Skin of body (tissue), 2 donors: ENCODE data around the gene CARMIL3. TPM values are rescaled to one million over a fixed set of nuclear protein-coding genes. Genes with fewer than 3 reads are reported as not detected.
"Not testable (repeated sequence)": the region's sequence is repeated elsewhere in the genome, so short reads cannot be mapped to it uniquely, and the experiment has no call there.

Experiments
- DNase-seq: peaks from one replicate; lab custom pipeline; 2025; lab: John Stamatoyannopoulos, UW
- total RNA-seq: library from RNA; depleted of rRNA; stranded (reverse); fragments of >200 nt; gene quantifications from one replicate; pipeline ENCODE4 v1.2.3, GENCODE V29; 2014

The CARMIL3 gene
- total RNA-seq, 1 donor from 2014 or later, result 0.69 TPM

DNA sequence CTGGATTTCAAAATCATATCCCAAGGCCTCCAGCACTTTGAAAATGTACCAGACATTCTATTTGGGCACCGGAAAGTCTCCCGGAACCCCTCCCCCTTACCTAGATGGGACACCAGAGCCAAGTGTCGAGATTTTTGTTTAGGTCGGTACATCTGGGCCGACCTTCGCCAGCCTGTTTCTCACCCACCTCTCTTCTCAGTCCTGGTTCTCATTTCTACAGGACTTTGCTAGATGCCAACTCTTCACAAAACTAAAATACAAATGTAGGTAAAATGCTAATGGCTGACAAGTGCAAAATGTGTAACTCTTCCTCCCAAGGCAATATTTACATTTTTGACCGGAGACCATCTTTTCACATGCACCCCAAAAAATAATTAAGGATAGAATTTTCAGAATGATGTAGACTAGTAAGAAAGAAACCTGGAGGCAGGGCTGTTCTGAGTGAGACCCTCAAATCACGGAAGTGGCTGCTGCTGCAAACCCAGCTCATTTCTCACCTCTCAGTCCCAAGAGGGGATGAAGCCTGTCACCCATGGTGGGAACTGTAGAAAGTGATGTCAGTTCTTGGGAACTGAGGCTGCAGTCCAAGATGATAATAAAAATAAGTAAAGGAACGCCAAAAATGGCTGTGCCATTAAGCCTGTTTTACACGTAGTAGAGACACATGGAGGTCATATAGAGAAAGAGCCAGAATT is 14.7 kb upstream of the CARMIL3 start:
- DNase-seq, result not testable (repeated sequence)

DNA sequence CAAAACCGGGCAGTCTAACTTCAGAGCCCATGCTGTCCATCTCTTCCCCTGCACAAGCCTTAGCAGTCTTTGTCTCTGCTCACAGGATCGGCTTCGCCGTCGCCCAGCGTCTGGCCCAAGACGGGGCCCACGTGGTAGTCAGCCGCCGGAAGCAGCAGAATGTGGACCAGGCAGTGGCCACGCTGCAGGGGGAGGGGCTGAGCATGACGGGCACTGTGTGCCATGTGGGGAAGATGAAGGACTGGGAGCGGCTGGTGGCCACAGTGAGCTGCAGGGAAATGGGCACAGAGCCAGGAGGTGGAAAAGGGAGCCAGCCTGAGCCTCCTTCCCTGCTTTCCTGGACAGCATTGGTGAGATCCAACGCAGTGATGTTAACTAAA is 14.2 kb upstream of the CARMIL3 start:
- no peak for DNase-seq

DNA sequence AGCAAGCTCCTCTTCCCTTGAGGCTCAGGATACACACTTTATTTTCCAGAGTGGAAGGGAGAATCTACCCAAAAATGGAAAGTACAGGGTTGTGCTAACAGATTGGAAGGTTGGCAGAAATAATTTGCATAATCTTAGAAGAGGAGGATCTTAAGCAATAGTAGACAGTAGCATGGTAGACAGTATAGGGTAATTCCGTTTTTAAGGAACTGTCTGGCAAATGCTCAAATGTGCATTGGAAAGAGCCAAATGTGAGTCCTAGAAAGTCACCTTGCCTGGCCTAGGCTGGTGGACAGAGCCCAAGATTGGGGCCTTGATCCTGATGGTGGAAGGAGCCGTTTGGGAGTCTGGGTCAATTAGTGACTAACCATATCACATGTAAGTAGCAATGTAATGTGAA is 13.1 kb upstream of the CARMIL3 start:
- DNase-seq, result no peak

DNA sequence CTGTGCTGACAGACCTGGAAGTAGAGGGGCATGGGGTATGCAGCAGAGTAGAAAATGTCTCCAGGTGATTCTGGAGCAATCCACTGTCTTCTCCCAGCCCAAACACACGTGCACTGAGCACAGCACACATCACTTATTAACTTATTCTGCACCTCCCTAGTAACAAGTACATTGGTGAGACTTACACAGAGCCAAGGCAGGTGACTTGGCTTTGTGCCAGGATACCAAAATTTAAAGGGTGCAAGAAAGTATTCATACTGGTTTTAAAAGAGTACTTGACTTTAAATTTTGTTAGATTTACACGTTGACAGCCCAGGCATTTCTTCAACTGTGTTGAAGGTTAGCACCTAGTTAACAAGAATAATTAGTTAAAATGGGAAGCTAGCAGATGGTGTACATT is 11.1 kb upstream of the CARMIL3 start:
- DNase-seq, result no peak

DNA sequence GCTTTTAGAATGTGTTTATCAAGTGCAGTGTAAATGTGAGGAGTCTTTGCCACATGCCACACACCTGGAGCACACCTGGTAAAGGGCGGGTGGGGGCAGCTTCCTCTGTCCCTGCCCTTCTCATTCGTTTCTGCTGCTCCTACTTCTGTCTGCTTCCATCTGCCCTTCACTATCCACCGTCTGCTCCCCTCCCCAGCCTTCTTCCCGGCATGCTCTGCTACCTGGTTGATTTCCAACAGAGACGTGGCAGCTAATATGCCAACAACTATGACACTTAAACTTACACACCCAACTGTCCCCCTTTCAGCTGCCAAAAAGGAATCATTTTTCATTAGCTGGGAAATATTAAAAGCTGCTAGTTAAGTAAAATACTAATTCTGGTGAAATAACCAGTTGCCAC is 9.1 kb upstream of the CARMIL3 start:
- no peak for DNase-seq

DNA sequence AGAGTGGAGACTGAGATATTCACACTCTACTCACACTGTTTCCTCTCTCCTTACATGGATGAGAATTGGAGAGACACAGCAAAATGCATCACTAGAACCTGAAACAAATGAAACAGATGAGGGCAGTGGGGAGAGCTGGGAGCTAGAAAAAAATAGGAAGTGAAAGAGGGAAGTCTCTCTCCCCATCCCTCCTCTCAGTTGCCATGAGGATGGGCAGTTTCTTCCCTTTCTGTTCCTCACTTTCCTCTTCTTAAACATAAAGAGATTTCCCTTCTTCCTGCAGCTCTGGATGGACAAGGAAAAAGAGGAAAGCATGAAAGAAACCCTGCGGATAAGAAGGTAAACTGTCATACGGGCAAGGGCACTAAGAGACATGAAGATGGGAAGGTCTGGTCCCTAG is 2.8 kb upstream of the CARMIL3 start:
- not testable (repeated sequence) for DNase-seq

DNA sequence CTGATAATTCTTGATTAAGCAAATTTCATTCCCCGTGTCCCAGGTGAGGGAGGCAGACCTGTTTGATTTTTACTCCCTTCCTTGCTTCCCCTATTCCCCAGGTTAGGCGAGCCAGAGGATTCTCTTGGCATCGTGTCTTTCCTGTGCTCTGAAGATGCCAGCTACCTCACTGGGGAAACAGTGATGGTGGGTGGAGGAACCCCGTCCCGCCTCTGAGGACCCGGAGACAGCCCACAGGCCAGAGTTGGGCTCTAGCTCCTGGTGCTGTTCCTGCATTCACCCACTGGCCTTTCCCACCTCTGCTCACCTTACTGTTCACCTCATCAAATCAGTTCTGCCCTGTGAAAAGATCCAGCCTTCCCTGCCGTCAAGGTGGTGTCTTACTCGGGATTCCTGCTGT is 1.1 kb upstream of the CARMIL3 start:
- DNase-seq, result not testable (repeated sequence)

DNA sequence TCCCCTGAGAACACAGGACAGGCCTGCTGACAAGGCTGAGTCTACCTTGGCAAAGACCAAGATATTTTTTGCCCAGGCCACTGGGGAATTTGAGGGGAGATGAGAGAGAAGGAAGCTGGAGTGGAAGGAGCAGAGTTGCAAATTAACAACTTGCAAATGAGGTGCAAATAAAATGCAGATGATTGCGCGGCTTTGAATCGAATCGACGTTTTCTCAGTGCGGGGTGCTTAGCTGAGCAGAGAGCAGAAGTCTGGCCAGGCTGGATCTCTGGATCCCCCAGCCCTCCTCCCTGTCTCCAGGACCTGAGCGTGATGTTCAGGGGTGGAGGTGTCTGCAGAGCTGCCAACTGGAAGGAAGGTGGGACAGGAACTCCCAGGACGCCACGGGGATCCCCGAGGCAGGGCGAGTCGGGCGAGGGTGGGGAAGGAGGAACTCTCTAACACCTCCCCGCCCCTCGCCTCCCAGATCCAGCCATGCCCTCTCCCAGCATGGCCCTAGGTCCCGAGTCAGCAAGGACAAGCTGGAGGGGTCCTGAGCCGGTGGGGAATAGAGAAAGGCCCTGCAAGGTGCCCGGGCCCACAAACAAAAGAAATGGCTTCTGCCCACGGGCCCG is 527 bp upstream of the CARMIL3 start:
- DNase-seq, result no peak

DNA sequence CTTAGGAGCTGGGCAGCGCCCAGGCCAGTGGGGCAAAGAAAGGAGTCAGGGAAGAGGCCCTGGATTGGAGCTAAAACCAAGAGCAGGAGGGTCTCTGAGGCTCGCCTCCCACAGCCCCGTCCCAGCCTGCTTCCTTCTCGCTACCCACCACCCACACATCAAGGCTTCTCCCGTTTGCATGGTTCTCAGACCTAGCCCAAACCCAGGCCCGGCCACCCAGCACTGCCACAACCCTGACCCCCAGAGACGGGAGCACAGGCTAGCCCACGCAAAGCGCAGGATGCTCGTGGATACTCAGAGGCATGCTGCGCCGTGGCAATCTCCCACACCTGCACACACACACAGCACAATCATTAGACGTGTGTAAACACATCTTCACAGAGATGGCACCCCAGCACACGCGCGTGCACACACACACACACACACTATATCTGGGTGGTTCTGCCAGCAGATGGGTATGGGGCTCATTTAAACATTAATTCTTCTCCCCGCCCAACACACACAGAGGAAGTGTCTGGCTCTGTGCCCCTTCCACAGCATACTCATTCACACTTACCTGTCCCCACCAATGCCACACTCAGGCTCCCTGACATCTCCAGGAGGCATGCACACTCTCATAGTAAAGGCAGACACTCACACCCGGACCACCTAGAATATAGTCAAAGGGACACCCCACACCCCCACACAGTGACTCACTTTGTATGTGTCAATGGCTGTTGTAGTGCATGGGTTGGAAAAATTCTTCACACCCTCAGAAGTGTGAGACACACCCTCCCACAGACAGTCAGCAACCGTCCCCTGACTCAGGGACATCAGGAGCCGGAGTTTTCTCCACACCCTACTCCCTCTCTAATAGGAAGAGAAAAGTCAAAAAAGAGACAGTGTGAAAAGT is 1.1 kb downstream of the CARMIL3 start:
- no peak for DNase-seq

DNA sequence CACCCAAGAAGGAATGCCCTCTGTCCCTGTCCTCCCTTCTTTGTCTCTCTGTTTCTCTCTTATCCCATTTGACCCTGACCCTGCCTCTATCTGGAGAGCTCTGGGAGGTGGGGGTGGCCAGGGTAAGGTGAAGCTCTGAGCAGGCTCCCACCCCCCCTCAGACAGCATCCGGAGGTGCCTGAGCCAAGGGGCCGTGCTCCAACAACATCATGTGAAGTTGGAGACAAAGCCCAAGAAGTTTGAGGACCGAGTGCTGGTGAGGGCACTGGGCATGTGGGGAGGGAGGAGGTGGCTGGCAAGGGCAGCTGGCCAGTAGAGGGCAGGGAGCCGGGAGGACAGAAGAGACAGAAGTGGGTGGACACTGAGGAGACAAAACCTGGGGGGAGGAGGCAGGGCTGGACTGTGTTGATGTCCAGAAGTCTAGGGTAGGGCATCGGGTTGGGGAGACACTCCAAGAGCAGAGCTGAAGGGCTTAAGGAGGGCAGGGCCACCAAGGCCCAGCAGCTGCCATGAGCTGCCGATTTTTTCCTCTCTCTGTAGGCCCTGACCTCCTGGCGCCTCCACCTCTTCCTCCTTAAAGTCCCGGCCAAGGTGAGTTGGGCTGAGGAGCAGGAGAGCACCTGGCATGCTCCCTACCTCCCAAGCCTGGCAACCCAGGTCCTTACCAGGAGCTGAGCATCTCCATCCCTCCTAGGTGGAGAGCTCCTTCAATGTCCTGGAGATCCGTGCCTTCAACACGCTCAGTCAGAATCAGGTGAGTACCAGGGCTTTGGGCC is 1.9 kb downstream of the CARMIL3 start:
- no peak for DNase-seq

DNA sequence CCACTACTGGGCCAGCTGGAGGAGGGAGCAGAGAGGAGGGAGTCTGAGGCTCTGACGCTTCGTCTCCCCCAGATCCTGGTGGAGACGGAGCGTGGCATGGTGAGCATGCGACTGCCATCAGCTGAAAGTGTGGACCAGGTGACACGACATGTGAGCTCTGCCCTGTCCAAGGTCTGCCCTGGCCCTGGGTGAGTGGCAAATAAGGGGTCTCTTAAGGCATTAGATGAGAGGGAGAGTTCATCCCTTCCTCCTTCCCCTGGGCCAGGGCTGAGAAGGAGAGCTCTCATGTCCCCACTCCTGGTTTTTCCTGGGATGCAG is 2.5 kb downstream of the CARMIL3 start:
- no peak for DNase-seq

DNA sequence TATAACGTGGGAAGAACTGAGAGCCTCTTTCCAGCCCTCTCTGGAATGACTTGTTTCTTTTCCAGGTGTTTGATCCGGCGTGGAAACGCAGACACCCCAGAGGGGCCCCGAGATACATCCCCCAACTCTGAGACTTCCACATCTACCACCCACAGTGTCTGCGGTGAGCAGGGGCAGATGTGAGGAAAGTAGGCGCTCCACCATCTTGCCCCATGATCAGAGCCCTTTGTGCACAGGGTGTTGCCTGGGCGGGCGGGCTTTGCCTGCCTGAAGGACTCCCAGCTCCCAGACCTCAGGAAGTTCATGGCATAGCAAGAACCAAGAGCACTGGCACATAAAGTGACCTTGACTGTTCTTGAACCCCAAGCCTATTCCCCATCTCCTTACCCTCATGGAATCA is 2.8 kb downstream of the CARMIL3 start:
- no peak for DNase-seq

DNA sequence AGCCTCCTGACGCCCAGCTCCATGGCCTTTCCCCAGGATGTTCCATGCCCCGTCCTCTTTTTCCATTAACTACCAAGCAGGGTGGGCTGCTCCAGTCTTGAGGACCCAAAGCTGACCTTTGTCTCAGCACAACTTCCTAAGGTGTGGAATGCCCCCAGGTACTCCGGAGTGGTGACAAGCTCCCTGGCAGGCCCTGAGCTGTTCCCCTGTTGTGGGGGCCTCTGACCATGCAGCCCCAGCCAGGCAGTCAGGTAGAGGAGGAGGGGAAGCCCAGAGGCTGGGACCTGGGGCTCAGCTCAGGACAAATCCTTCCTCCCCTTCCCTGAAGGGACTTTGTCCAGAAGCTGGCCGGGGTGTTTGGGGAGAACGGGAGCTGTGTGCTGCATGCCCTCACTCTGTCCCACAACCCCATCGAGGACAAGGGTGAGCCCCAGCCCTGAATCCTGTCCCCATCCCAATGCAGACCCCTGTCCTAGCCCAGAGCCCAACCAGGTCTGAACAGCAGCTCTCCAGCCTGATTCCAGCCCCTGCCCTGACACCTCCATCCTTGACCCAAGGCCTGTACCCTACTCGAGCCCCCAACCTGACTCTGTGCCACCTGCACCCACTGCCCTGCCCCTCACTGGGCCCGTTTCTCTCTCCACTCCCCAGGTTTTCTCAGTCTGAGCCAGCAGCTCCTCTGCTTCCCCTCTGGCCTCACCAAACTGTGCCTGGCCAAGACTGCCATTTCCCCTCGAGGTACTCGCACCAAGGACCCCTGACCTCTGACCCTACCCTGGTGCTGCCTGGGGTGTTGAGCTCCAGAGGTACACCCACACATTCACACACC is 4.4 kb downstream of the CARMIL3 start:
- no peak for DNase-seq

DNA sequence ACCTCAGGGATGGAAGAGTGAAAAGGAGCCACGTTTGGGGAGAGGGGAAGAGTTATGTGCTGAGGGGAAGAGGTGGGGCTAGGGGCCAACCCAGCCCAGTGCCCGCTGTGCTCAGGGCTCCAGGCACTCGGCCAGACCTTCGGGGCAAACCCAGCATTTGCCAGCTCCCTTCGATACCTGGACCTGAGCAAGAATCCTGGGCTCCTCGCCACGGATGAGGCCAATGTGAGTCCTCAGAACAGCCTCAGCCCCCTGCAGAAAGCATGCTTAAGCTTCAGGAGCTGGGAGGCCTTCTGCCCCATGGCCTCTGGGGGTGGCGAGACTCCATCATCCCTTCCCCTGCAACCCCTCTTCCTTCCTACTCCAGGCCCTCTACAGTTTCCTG is 5.0 kb downstream of the CARMIL3 start:
- no peak for DNase-seq

DNA sequence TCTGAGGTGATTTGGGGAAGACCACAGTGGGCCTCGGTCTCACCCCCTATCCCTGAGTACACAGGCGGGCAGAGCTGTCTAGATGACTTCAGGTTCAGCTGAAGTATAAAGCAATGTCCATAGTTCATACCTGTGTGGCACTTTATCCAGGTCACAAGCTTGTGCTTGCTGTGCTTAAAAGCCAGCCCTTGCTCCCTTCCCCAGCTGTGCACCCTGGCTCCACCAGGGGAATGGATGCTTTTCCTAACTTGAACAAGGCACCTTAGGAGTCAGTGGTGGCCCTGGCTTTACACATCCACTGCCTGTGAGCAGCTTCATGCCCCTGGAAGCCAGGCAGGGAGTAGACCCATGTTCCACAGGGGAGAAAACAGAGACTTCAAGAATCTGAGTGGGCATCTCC is 5.5 kb downstream of the CARMIL3 start:
- no peak for DNase-seq

DNA sequence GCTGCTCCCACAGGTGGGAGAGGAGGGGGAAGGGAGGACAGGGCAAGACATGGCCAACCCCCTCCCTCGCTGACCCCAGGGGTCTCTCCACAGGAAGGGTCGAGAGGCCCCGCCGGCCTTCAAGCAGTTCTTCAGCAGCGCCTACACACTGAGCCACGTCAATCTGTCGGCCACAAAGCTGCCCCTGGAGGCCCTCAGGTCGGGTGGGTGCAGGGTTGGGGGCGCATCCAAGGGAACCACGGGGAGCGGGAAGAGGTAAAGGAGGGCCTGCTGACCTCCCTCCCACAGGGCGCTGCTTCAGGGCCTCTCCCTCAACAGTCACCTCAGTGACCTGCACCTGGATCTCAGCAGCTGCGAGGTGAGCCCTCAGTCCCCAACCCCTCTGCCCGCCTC is 6.1 kb downstream of the CARMIL3 start:
- DNase-seq, result no peak

DNA sequence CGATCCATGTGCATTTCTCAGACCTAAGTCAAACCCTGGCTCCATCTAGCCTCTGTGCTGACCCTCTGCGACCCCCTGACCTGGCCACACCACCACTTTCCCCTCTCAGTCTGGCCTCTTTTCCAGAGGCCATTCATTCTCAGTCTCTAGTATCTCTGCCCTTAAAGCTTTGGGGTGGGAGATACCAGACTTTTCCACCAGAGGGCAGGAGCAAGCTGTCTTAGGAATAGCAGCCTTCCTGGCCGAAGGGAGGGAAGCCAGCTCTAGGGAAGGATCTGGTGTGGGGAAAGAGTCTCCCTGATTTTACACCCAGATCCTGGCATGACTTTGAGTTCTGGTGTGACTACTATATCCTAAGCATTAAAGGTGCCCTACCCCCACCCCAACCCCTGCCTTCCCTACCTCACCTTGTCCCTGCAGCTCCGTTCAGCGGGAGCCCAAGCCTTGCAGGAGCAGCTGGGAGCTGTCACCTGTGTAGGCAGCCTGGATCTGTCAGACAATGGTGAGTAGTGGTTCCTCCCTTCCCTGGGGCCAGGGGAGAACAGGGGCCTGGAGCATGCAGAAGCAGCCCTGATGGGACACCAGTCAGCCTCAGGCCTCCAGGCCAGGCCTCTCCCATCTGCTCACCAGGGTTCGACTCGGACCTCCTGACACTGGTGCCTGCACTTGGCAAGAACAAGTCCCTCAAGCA is 6.6 kb downstream of the CARMIL3 start:
- DNase-seq, result peak; percentile 76

DNA sequence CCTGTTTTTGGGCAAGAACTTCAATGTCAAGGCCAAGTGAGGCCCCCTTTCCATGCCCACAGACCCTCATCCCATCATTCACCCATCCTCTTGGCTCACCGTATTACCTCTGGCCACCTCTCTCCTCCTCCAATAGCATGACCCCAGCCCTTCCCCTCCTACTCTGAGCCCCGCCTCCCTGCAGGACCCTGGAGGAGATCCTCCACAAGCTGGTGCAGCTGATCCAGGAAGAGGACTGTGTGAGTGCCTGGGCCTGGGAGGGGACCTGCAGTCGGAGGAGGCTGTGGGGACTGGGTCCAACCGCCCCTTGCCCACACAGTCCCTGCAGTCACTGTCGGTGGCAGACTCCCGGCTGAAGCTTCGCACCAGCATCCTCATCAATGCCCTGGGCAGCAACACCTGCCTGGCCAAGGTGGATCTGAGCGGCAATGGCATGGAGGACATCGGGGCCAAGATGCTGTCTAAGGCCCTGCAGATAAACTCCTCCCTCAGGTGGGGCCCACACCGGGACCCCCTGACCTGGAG is 7.2 kb downstream of the CARMIL3 start:
- no peak for DNase-seq

DNA sequence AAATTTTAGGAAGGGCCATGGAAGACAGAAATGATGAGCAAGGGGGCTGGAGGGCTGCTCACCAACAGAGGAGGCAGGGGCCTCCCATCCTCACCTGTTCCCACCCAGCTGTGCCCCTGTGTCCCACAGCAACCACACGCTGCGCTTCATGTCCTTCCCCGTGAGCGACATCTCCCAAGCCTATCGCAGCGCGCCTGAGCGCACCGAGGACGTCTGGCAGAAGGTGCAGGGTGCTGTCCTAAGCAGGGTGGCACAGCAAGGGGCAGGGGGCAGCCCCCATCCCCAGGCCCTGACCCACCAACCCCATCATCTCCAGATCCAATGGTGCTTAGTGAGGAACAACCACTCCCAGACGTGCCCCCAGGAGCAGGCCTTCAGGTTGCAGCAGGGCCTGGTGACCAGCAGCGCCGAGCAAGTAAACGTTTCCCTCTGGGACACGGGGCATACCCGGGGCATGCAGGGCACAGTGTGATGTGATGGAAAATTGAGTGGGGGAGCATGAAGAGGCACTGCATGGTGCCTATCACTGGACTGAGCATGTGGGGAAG is 8.1 kb downstream of the CARMIL3 start:
- no peak for DNase-seq

DNA sequence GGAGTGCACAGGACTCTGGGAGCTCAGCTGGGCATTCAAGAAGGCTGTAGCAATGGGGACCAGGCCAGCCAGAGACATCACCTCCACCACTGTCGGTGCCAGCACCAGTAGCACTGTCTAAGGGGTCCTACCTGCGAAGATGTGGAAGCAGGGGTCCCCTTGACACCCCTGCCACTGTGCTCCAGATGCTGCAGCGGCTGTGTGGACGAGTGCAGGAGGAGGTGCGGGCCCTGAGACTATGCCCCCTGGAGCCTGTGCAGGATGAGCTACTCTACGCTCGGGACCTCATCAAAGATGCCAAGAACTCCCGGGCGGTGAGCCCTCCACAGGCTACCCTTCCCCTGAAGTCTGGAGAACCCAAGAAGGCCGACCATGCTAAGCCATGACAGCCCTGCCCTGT is 8.6 kb downstream of the CARMIL3 start:
- DNase-seq, result no peak
